ENCODE measurements around the gene QRICH1. TPM values are rescaled to one million over a fixed set of nuclear protein-coding genes. Genes with fewer than 3 reads are reported as not detected.

The QRICH1 gene
- total and polyA plus RNA-seq, 2 of the 13 experiments (the other 11 are each of a cell fraction or from before 2014, with no cell fraction given) = 52.6 to 102 TPM

DNA sequence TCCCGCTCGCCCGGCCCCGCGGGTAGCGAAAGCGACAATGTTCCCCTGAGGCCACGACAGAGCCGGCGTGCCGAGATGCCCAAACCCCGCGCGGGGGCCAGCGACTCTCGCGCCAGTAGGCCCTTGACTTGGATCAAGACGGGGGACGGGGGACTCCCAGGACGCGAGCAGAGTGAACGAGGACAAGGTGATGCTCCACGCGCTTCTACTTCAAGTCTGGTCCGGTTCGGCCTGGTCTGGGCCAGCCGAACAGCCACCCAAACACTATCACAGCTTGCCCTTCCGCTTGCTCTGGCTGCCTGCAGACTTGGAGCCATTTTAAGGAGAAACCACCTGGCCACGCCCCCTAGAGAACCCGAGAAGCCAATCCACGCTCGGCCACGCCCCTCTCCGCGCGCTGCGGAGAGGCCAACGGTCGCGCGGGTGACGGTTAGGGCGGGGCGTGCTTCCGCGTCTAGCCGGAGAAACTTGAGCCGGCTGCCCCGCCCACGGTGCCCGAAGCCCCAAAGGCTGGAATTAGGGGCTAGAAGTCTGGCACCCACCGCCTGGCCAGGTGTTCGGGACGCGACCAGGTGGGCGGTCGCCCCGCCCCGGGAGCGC lies 72.6 kb downstream of the QRICH1 start (continued):
- TF ChIP-seq, protein P1, sequence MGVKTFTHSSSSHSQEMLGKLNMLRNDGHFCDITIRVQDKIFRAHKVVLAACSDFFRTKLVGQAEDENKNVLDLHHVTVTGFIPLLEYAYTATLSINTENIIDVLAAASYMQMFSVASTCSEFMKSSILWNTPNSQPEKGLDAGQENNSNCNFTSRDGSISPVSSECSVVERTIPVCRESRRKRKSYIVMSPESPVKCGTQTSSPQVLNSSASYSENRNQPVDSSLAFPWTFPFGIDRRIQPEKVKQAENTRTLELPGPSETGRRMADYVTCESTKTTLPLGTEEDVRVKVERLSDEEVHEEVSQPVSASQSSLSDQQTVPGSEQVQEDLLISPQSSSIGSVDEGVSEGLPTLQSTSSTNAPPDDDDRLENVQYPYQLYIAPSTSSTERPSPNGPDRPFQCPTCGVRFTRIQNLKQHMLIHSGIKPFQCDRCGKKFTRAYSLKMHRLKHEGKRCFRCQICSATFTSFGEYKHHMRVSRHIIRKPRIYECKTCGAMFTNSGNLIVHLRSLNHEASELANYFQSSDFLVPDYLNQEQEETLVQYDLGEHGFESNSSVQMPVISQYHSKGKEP (CRISPR knock-in tag; IDR thresholded peaks at IDR 0.05) = peak; percentile 84; the same call in 1 of the 2 replicates
- 0 out of 2 replicates have a peak, but pooled peaks have one; percentile 36 for TF ChIP-seq ZSCAN12 (CRISPR knock-in tag; IDR thresholded peaks at IDR 0.05)
- no peak for TF ChIP-seq MBD4 (IDR thresholded peaks at IDR 0.05; ENCODE audit: borderline replicate concordance, low read length)
- TF ChIP-seq ZNF816 (CRISPR knock-in tag; IDR thresholded peaks at IDR 0.05; ENCODE audit: borderline replicate concordance) = peak; percentile 96
- TF ChIP-seq ERF (CRISPR knock-in tag; IDR thresholded peaks at IDR 0.05) = peak; percentile 59; the same call in 1 of the 2 replicates
- no peak for TF ChIP-seq ZNF260 (CRISPR knock-in tag; IDR thresholded peaks at IDR 0.05; ENCODE audit: borderline replicate concordance, low read depth)
- TF ChIP-seq BORCS8-MEF2B (CRISPR knock-in tag; IDR thresholded peaks at IDR 0.05) = peak; percentile 16; the same call in 1 of the 2 replicates
- peak; percentile 93 for TF ChIP-seq ETV6 (CRISPR knock-in tag; conservative IDR thresholded peaks at IDR 0.05)
- TF ChIP-seq ZNF768 (CRISPR knock-in tag; IDR thresholded peaks at IDR 0.05) = peak; percentile 19; the same call in 1 of the 2 replicates
- TF ChIP-seq ZBTB38 (CRISPR knock-in tag; IDR thresholded peaks at IDR 0.05) = peak; percentile 46; the same call in 1 of the 2 replicates
- peak; percentile 49; the same call in 1 of the 2 replicates for TF ChIP-seq ZFP37 (CRISPR knock-in tag; IDR thresholded peaks at IDR 0.05; ENCODE audit: borderline replicate concordance)
- no peak; the same call in 1 of the 2 replicates for TF ChIP-seq KDM5A (IDR thresholded peaks at IDR 0.05; ENCODE audit: borderline replicate concordance, low read length)
- TF ChIP-seq ZNF441 (CRISPR knock-in tag; IDR thresholded peaks at IDR 0.05; ENCODE audit: borderline replicate concordance) = 0 out of 2 replicates have a peak, but pooled peaks have one; percentile 28
- TF ChIP-seq ATF7 (IDR thresholded peaks at IDR 0.05) = no peak
- 0 out of 2 replicates have a peak, but pooled peaks have one; percentile 4 for TF ChIP-seq ATF7 (CRISPR knock-in tag; IDR thresholded peaks at IDR 0.05)
- no peak for TF ChIP-seq HNF4A (CRISPR knock-in tag; IDR thresholded peaks at IDR 0.05)
- peak; percentile 73; the same call in 1 of the 2 replicates for TF ChIP-seq ZNF83 (CRISPR knock-in tag; IDR thresholded peaks at IDR 0.05; ENCODE audit: borderline replicate concordance)
- peak; percentile 65 for TF ChIP-seq ATF1 (CRISPR knock-in tag; IDR thresholded peaks at IDR 0.05)
- 0 out of 2 replicates have a peak, but pooled peaks have one; percentile 13 for TF ChIP-seq PITX1 (CRISPR knock-in tag; IDR thresholded peaks at IDR 0.05)
- TF ChIP-seq MZF1 (CRISPR knock-in tag; IDR thresholded peaks at IDR 0.05; ENCODE audit: borderline replicate concordance) = no peak
- TF ChIP-seq, protein P2, sequence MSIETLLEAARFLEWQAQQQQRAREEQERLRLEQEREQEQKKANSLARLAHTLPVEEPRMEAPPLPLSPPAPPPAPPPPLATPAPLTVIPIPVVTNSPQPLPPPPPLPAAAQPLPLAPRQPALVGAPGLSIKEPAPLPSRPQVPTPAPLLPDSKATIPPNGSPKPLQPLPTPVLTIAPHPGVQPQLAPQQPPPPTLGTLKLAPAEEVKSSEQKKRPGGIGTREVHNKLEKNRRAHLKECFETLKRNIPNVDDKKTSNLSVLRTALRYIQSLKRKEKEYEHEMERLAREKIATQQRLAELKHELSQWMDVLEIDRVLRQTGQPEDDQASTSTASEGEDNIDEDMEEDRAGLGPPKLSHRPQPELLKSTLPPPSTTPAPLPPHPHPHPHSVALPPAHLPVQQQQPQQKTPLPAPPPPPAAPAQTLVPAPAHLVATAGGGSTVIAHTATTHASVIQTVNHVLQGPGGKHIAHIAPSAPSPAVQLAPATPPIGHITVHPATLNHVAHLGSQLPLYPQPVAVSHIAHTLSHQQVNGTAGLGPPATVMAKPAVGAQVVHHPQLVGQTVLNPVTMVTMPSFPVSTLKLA (IDR thresholded peaks at IDR 0.05) = peak; percentile 56
- TF ChIP-seq, protein P3, sequence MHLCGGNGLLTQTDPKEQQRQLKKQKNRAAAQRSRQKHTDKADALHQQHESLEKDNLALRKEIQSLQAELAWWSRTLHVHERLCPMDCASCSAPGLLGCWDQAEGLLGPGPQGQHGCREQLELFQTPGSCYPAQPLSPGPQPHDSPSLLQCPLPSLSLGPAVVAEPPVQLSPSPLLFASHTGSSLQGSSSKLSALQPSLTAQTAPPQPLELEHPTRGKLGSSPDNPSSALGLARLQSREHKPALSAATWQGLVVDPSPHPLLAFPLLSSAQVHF (CRISPR knock-in tag; IDR thresholded peaks at IDR 0.05) = no peak
- TF ChIP-seq, protein P4, sequence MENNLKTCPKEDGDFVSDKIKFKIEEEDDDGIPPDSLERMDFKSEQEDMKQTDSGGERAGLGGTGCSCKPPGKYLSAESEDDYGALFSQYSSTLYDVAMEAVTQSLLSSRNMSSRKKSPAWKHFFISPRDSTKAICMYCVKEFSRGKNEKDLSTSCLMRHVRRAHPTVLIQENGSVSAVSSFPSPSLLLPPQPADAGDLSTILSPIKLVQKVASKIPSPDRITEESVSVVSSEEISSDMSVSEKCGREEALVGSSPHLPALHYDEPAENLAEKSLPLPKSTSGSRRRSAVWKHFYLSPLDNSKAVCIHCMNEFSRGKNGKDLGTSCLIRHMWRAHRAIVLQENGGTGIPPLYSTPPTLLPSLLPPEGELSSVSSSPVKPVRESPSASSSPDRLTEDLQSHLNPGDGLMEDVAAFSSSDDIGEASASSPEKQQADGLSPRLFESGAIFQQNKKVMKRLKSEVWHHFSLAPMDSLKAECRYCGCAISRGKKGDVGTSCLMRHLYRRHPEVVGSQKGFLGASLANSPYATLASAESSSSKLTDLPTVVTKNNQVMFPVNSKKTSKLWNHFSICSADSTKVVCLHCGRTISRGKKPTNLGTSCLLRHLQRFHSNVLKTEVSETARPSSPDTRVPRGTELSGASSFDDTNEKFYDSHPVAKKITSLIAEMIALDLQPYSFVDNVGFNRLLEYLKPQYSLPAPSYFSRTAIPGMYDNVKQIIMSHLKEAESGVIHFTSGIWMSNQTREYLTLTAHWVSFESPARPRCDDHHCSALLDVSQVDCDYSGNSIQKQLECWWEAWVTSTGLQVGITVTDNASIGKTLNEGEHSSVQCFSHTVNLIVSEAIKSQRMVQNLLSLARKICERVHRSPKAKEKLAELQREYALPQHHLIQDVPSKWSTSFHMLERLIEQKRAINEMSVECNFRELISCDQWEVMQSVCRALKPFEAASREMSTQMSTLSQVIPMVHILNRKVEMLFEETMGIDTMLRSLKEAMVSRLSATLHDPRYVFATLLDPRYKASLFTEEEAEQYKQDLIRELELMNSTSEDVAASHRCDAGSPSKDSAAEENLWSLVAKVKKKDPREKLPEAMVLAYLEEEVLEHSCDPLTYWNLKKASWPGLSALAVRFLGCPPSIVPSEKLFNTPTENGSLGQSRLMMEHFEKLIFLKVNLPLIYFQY (CRISPR knock-in tag; IDR thresholded peaks at IDR 0.05; ENCODE audit: borderline replicate concordance) = peak; percentile 94

Measured in HepG2 (cell line).